IPS-18a (cell line): ENCODE results near the gene ADAMTS5.
A peak's percentile ranks its signal among the peaks of the same experiment; 100 is the strongest.

ENCODE experiments used
- H3K27ac ChIP-seq: one replicate; pipeline ENCODE4 v1.5.1; 2013; ENCODE audit warnings: low read length
- H3K27me3 ChIP-seq: one replicate; pipeline ENCODE4 v1.6.1; 2013; ENCODE audit warnings: mild to moderate bottlenecking, low read length; ENCODE audit not compliant: control insufficient read depth, insufficient read depth
- H3K36me3 ChIP-seq: one replicate; pipeline ENCODE4 v1.6.1; 2013; ENCODE audit warnings: low read depth, low read length; ENCODE audit not compliant: control insufficient read depth
- H3K4me1 ChIP-seq: one replicate; pipeline ENCODE4 v1.6.1; 2013; ENCODE audit warnings: low read depth, low read length; ENCODE audit not compliant: control insufficient read depth
- H3K4me3 ChIP-seq: one replicate; pipeline ENCODE4 v1.5.1; 2013; ENCODE audit warnings: low read length
- H3K9ac ChIP-seq: one replicate; pipeline ENCODE4 v1.6.1; 2013; ENCODE audit warnings: mild to moderate bottlenecking, low read length, moderate library complexity
- H3K9me3 ChIP-seq: one replicate; pipeline ENCODE4 v1.6.1; 2013; ENCODE audit warnings: low read depth, low read length; ENCODE audit not compliant: control insufficient read depth

Gene ADAMTS5

GRCh38 chr21:26946744-26947446, 20.0 kb downstream of the ADAMTS5 start:
- H3K9me3 ChIP-seq = no peaks in the 10 kb centered on the region
- H3K36me3 ChIP-seq = no peaks in the 10 kb centered on the region
- no peak overlapping the region for H3K27ac ChIP-seq
- no peak overlapping the region for H3K4me3 ChIP-seq
- H3K27me3 ChIP-seq = no peaks in the 10 kb centered on the region
- H3K9ac ChIP-seq = no peak overlapping the region
- peaks cover 16% of the 10 kb centered on the region for H3K4me1 ChIP-seq

GRCh38 chr21:26945916-26946675, 20.8 kb downstream of the ADAMTS5 start:
- Histone ChIP-seq H3K4me3 (no peak overlapping the region), H3K4me1 (peaks cover 16% of the 10 kb centered on the region), H3K27ac (no peak overlapping the region), H3K27me3 (no peaks in the 10 kb centered on the region), H3K9me3 (no peaks in the 10 kb centered on the region), H3K36me3 (no peaks in the 10 kb centered on the region), H3K9ac (no peak overlapping the region)

DNA sequence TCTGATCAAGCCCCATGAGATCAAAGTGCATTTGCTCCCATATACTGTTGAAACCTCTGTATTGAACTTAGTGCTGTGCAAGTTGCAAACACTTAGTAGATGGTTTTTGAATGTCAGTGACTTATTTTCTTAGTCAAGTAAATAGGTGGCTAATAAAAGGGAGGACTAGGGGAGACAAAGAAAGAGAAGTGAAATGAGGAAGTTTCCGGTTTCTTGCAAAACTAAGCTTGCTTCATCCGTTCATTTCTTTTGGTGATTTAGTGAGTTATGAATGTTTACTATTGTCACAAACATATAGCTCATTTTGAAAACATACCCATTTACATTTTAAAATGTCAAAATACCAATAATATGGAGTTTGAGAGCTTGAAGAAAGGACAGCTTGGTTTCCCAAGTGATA, 23.0 kb downstream of the ADAMTS5 start:
- H3K4me1 ChIP-seq = peaks cover 20% of the 10 kb centered on the region
- no peak overlapping the region for H3K9ac ChIP-seq
- H3K36me3 ChIP-seq = no peaks in the 10 kb centered on the region
- H3K27ac ChIP-seq = no peak overlapping the region
- H3K4me3 ChIP-seq = no peak overlapping the region
- H3K27me3 ChIP-seq = no peaks in the 10 kb centered on the region
- H3K9me3 ChIP-seq = no peaks in the 10 kb centered on the region

DNA sequence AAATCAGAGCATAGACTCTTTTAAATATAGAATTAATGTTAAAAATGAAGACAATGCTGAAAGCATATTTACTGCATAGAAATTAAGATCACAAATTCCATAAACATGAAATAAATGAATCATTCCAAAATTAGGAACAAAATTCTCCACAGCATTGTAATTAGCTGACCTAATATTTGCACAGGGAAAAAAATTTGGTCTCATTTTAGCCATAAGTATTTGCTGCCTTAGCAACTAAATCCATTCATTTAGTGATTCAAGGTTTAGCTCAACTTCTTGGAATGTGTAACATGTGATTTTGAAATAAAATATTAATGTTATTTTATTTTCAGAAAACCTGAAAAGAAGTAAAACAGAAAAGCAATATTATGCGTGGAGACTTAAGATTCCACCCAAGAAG, 25.5 kb downstream of the ADAMTS5 start:
- no peak overlapping the region for H3K9ac ChIP-seq

DNA sequence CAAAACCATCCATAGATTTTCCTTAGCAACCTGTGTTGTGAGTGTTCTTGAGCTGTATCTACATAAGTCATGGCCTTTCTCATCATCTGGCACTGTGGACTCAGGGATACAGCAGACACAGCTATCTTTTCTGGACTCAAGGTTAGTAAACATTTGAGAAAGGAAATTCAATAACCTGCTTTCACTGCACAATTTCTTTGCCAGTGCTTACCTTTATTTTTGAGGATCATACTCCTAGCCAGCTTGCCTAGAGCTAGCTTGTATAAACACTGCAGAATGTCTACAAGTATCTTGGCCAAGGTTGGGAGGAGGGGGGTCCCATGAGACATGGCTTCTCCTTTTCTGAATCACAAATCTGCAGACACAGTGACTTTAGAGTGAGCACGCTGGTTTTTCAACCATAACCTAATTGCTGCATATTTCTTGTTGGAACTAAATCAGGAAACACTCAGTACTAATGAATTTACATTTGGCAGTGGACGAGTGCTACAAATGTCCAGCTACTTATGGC, 27.2 kb downstream of the ADAMTS5 start:
- H3K27ac ChIP-seq = no peak overlapping the region
- H3K4me3 ChIP-seq = no peak overlapping the region
- peaks cover 3% of the 10 kb centered on the region for H3K4me1 ChIP-seq
- no peak overlapping the region for H3K9ac ChIP-seq
- no peaks in the 10 kb centered on the region for H3K9me3 ChIP-seq
- no peaks in the 10 kb centered on the region for H3K36me3 ChIP-seq
- no peaks in the 10 kb centered on the region for H3K27me3 ChIP-seq

More for the DNA sequence above, 25.5 kb downstream of the ADAMTS5 start:
- Histone ChIP-seq H3K9me3 (no peaks in the 10 kb centered on the region), H3K4me3 (no peak overlapping the region), H3K36me3 (no peaks in the 10 kb centered on the region), H3K27me3 (no peaks in the 10 kb centered on the region), H3K27ac (no peak overlapping the region), H3K4me1 (peaks cover 12% of the 10 kb centered on the region)

- H3K9me3 ChIP-seq = no peaks in the 10 kb centered on the region
- no peaks in the 10 kb centered on the region for H3K27me3 ChIP-seq
These were observed 30.2 kb downstream of the ADAMTS5 start for GRCh38 chr21:26936641-26937040.

DNA sequence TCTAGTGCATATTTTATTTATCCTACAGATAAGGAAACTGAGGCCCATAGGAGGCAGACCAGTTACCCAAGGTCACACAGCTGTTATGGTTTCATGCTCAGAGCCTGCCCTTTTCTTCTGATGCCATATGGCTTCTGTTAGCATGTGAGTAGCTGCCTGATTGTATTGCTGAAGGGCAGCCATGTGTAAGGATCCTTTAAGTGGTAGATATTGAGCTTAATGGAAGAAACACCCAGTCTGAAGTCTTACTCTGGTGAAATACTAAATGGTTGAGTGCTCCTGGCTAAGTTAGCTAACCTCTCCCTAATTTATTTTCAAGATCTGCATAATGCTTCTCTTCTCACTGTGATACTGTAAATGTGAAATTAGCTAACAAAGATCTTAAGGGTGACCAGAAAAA, 30.9 kb downstream of the ADAMTS5 start:
- no peaks in the 10 kb centered on the region for H3K27me3 ChIP-seq
- no peak overlapping the region for H3K4me3 ChIP-seq
- no peaks in the 10 kb centered on the region for H3K9me3 ChIP-seq
- no peak overlapping the region for H3K9ac ChIP-seq
- peaks cover 3% of the 10 kb centered on the region for H3K4me1 ChIP-seq
- H3K27ac ChIP-seq = no peak overlapping the region
- no peaks in the 10 kb centered on the region for H3K36me3 ChIP-seq

More at GRCh38 chr21:26936641-26937040, 30.2 kb downstream of the ADAMTS5 start:
- H3K9ac ChIP-seq = no peak overlapping the region
- H3K27ac ChIP-seq = no peak overlapping the region
- peaks cover 3% of the 10 kb centered on the region for H3K4me1 ChIP-seq
- no peak overlapping the region for H3K4me3 ChIP-seq
- no peaks in the 10 kb centered on the region for H3K36me3 ChIP-seq

GRCh38 chr21:26934383-26934782, 32.5 kb downstream of the ADAMTS5 start:
- no peak overlapping the region for H3K27ac ChIP-seq
- no peaks in the 10 kb centered on the region for H3K9me3 ChIP-seq
- no peaks in the 10 kb centered on the region for H3K27me3 ChIP-seq
- no peak overlapping the region for H3K9ac ChIP-seq
- no peak overlapping the region for H3K4me3 ChIP-seq
- no peaks in the 10 kb centered on the region for H3K36me3 ChIP-seq
- H3K4me1 ChIP-seq = no peaks in the 10 kb centered on the region

GRCh38 chr21:26933448-26933847, 33.4 kb downstream of the ADAMTS5 start:
- no peak overlapping the region for H3K27ac ChIP-seq
- no peaks in the 10 kb centered on the region for H3K9me3 ChIP-seq
- no peak overlapping the region for H3K4me3 ChIP-seq
- no peaks in the 10 kb centered on the region for H3K36me3 ChIP-seq
- no peak overlapping the region for H3K9ac ChIP-seq
- no peaks in the 10 kb centered on the region for H3K4me1 ChIP-seq
- H3K27me3 ChIP-seq = no peaks in the 10 kb centered on the region

DNA sequence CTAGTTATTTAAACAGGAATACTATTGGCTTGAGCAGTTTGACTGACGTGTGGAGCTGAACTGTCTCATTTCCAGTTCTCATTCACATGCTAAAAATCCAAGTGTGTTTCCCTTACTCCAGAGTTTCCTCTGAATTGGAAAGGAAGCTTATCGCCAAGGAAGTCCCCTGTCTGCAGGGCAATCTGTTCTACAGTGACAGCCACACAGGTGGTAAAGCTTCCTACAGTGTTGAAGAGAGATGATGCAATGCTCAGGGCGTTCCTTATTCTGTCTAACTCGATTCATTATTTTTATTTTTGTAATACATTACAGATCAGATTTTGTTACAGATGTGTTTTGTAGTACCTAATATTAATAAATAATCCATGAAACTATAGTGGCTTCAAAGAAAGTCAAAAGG, 41.3 kb downstream of the ADAMTS5 start:
- Histone ChIP-seq H3K9me3 (no peaks in the 10 kb centered on the region), H3K27ac (no peak overlapping the region), H3K4me3 (no peak overlapping the region), H3K27me3 (no peaks in the 10 kb centered on the region), H3K9ac (peak overlapping the region; percentile 25), H3K36me3 (no peaks in the 10 kb centered on the region), H3K4me1 (peaks cover 16% of the 10 kb centered on the region)

GRCh38 chr21:26925122-26925521, 41.8 kb downstream of the ADAMTS5 start:
- Histone ChIP-seq H3K9me3 (no peaks in the 10 kb centered on the region), H3K27me3 (no peaks in the 10 kb centered on the region), H3K27ac (no peak overlapping the region), H3K9ac (no peak overlapping the region), H3K4me3 (no peak overlapping the region), H3K4me1 (peaks cover 16% of the 10 kb centered on the region), H3K36me3 (no peaks in the 10 kb centered on the region)
